Adipocyte (in vitro differentiated cells): Measurements from ENCODE around the gene IL1RL1.

ENCODE experiments used
- DNase-seq: peaks from one replicate; pipeline ENCODE4 v3.0.0-alpha.2; 2015; ENCODE audit warnings: low read depth
- H3K27me3 ChIP-seq: replicated peaks from 2 replicates; pipeline ENCODE4 v1.7.0; 2013; ENCODE audit warnings: mild to moderate bottlenecking, low read length, moderate library complexity; ENCODE audit not compliant: control insufficient read depth, insufficient read depth
- H3K36me3 ChIP-seq: 2 replicates; pipeline ENCODE4 v1.7.0; 2013; ENCODE audit warnings: low read length, mild to moderate bottlenecking, moderate library complexity; ENCODE audit not compliant: control insufficient read depth, insufficient read depth, severe bottlenecking
- H3K4me1 ChIP-seq: 2 replicates; pipeline ENCODE4 v1.7.0; 2013; ENCODE audit warnings: mild to moderate bottlenecking, low read length, moderate library complexity; ENCODE audit not compliant: control insufficient read depth, insufficient read depth
- H3K4me3 ChIP-seq: 2 replicates; pipeline ENCODE4 v1.7.0; 2013; ENCODE audit warnings: mild to moderate bottlenecking, low read length, moderate library complexity
- H3K9ac ChIP-seq: 2 replicates; pipeline ENCODE4 v1.7.0; 2013; ENCODE audit warnings: mild to moderate bottlenecking, low read length, moderate library complexity
- H3K9me3 ChIP-seq: 2 replicates; pipeline ENCODE4 v1.7.0; 2013; ENCODE audit warnings: mild to moderate bottlenecking, low read length, moderate library complexity; ENCODE audit not compliant: control insufficient read depth

The IL1RL1 gene

DNA sequence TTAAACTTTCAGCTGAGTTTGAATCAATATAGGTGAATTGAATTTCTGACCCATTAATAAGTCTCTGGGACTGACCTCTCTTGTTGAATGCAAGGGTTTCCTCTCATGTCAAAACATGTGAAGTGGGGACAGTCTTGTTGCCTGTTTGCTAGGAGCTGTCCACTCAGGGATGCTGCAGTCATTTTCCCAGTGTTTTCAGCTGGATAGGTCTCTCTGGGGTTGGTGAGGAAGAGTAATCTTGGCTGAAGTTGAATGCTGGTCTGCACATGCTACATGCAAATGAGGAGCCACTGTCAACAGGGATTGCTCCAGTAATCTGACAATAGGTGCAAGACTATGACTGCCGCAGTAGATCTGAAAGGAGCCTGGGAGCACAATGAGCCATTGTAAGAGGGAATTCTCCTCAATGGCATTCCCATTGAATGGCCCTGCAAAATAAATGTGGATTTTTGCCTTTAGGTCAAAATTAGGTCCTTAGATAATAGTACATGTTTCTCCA is 34.1 kb upstream of the IL1RL1 start:
- no peaks in the 10 kb centered on the region for H3K36me3 ChIP-seq
- peaks cover 47% of the 10 kb centered on the region for H3K27me3 ChIP-seq
- H3K4me3 ChIP-seq, result no peak overlapping the region
- peaks cover 9% of the 10 kb centered on the region for H3K4me1 ChIP-seq
- no peak for DNase-seq
- no peak overlapping the region for H3K9ac ChIP-seq
- no peaks in the 10 kb centered on the region for H3K9me3 ChIP-seq

DNA sequence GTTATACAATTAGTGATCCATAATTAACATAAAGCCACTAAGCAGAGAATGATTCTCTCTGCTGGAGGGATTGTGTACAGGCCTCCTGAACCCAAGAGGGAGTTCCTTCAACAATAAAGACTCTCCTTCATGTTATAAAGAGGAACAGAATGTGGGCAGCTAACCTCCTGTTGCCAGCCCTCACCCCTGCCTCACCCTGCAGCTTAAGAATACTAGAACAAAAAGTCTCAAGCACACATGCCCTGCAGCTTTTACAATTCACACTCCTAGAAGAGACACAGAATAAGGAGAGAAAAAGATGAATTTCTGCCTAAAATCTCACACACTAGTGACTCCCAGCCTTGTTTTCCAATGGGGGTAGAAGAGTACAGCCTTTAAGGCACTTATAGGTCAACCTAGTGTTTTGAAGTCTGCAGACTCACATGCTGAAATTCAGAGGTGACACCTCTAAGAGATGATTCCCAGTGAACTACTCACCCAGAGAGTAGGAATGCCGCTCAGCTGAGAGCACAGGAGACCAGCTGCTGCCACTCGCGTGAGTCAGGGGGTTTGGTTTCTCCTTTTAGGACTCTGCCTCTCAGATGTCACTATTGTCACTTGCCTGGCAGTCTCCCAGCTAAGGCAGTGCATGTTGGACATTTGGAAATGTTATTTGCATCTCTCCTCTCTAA is 32.5 kb upstream of the IL1RL1 start:
- peak; percentile 18 for DNase-seq
- peaks cover 47% of the 10 kb centered on the region for H3K27me3 ChIP-seq
- H3K9me3 ChIP-seq, result no peaks in the 10 kb centered on the region
- H3K4me1 ChIP-seq, result peaks cover 8% of the 10 kb centered on the region
- no peak overlapping the region for H3K4me3 ChIP-seq
- H3K36me3 ChIP-seq, result no peaks in the 10 kb centered on the region
- no peak overlapping the region for H3K9ac ChIP-seq

DNA sequence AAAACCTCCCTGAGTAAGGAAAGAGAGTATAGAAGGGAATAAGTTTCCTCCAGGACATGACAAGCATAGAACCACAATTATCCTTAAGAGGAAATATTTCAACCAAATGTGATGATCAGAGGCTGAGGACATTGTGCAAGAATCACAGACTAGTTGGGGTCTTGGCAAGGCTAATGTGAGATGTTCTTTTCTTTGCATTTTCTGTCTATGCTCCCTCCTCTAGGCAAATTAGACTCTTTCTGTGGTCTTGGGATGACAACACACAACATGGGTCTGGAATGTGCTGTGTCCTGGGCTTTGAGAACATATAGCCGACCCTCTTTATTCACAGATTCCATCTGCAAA is 32.0 kb upstream of the IL1RL1 start:
- Histone ChIP-seq H3K36me3 (no peaks in the 10 kb centered on the region), H3K9ac (no peak overlapping the region), H3K27me3 (peaks cover 47% of the 10 kb centered on the region), H3K9me3 (no peaks in the 10 kb centered on the region), H3K4me1 (peaks cover 6% of the 10 kb centered on the region), H3K4me3 (no peak overlapping the region)
- no peak for DNase-seq

DNA sequence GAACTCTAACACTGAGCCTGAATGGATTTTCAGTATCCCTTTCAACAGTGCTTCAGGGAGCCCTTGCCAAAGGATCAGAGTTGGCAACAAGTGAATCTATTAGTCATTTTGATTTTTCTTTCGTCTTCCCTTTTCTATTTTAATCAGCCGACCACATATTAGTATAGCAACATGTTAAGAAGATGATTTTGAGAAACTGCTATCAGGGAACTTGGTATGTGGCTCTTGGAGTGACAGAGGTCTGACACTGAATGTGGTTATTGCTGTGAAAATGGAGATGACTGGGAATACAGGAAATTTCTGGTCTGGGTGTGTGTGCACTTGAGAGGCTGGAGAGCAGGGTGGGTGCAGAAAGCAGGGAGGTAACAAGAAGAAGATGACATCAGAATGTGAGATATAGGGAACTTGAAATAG is 28.7 kb upstream of the IL1RL1 start:
- Histone ChIP-seq H3K9ac (no peak overlapping the region), H3K4me3 (no peak overlapping the region), H3K27me3 (peaks cover 22% of the 10 kb centered on the region), H3K36me3 (no peaks in the 10 kb centered on the region), H3K9me3 (no peaks in the 10 kb centered on the region), H3K4me1 (peaks cover 6% of the 10 kb centered on the region)
- no peak for DNase-seq

DNA sequence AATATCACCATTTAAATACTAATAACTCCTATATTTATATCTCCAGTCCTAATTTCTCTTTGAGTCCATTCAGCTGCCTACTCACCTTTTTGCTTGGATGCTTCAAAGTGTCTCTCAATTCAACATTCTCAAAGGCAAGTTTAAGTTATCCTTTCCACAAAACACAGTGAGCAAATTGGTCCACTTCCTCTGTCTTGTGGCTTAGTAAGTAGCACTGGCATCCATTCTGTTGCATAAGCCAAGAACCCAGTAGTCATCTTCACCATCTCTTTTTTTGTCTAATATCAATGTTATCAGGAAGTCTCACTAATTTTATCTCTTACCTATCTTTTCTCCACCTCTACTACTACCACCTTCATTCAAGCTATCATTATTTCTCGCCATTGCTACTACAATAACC is 27.4 kb upstream of the IL1RL1 start:
- no peak for DNase-seq
- Histone ChIP-seq H3K4me3 (no peak overlapping the region), H3K27me3 (peaks cover 12% of the 10 kb centered on the region), H3K36me3 (no peaks in the 10 kb centered on the region), H3K4me1 (peaks cover 4% of the 10 kb centered on the region), H3K9ac (no peak overlapping the region), H3K9me3 (no peaks in the 10 kb centered on the region)

DNA sequence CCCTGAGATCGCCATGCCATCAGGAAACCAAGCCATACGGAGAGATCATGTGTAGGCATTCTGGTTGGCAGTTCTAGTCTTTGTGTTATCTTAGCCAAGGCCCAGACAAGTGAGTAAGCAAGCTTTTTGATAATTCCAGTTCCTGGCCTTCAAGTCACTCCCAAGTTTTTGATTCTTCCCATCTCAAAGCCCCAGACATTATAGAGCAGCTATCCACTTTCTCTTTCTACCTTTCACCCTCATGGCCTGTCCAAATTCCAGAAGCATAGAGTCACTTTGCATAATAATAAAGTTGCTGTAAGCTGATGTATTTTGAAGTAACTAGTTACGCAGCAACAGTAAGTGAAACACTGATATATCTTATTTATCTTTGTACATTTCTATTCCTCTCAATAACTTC is 26.8 kb upstream of the IL1RL1 start:
- Histone ChIP-seq H3K4me3 (no peak overlapping the region), H3K36me3 (no peaks in the 10 kb centered on the region), H3K9me3 (no peaks in the 10 kb centered on the region), H3K27me3 (peaks cover 8% of the 10 kb centered on the region), H3K9ac (no peak overlapping the region), H3K4me1 (no peaks in the 10 kb centered on the region)
- no peak for DNase-seq

DNA sequence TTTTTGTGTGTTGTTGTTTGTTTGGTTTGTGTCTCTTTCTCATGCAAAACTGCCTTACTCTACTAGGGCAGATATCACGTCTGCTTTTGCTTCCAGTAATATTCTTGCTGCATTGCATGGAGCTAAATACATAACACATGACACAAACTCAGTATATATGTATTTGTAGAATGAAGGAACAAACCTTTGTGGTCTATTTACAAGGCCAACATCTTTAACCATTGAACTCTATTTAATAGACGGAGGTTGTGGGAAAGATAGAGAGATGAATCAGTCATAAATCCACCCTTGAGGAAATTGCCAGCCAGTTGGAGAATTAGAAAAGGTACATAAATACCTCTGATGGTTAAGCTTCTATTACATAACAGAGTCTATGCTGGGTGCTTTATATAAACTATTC is 26.0 kb upstream of the IL1RL1 start:
- peaks cover 8% of the 10 kb centered on the region for H3K27me3 ChIP-seq
- DNase-seq, result no peak
- H3K9me3 ChIP-seq, result no peaks in the 10 kb centered on the region
- no peaks in the 10 kb centered on the region for H3K36me3 ChIP-seq
- no peak overlapping the region for H3K4me3 ChIP-seq
- no peak overlapping the region for H3K9ac ChIP-seq
- H3K4me1 ChIP-seq, result no peaks in the 10 kb centered on the region

DNA sequence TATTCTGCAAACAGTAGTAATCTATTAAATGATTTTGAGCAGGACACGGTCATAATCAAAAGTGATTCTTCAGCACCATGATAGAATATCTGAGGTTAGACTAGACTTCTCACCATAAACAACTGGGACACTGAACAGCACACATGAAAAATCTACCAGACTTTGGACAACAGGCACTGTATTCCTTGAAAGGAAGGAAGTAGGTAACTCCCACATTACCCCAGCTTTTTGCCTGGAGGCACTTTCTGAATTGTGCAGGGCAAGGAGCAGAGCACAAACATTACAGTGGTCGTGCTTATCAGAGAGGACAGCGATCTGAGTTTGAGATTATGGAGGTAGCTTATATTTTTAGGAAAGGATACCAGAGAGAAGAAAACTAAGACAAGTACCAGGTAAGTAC is 25.3 kb upstream of the IL1RL1 start:
- no peaks in the 10 kb centered on the region for H3K4me1 ChIP-seq
- H3K36me3 ChIP-seq, result no peaks in the 10 kb centered on the region
- H3K27me3 ChIP-seq, result peaks cover 6% of the 10 kb centered on the region
- DNase-seq, result no peak
- H3K9me3 ChIP-seq, result no peaks in the 10 kb centered on the region
- H3K9ac ChIP-seq, result no peak overlapping the region
- H3K4me3 ChIP-seq, result no peak overlapping the region

DNA sequence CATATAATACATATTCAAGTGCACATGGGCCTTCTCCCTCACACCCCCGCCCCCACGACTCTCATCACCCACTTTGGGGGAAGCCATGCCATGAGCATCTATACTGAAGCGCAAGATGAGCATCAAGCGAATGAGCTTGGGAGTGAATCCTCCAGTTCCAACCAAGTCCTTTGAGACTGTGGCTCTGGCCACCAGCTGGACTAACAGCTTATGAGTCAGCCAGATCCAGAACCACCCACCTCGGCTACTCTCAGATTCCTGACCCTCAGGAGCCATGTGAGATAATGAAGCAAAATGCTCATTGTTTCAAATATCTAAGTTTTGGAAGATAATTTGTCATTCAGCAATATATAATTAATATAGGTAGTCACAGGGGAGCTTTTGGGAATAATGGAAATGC is 22.2 kb upstream of the IL1RL1 start:
- Histone ChIP-seq H3K9ac (no peak overlapping the region), H3K27me3 (peaks cover 18% of the 10 kb centered on the region), H3K4me3 (no peak overlapping the region), H3K36me3 (no peaks in the 10 kb centered on the region), H3K4me1 (no peaks in the 10 kb centered on the region), H3K9me3 (no peaks in the 10 kb centered on the region)
- no peak for DNase-seq

DNA sequence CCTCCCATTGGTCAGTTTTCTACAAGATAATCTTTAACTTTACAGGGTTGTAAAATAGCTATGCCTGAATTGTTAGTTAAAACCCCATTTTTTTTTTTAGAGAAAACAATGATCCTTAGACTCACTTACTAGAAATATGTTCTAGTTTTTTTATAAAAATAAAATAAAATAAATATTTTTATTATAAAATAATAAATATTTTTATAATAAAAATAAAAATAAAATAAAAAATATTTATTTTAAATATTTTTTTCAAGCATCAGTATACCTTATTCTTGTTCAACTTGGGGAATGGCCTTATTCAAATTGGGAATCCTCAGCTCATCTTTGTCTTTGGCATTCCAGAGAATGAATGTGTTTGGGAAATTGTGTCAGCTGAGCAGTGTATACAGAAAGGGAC is 20.8 kb upstream of the IL1RL1 start:
- Histone ChIP-seq H3K9ac (no peak overlapping the region), H3K36me3 (no peaks in the 10 kb centered on the region), H3K4me3 (no peak overlapping the region), H3K27me3 (peaks cover 18% of the 10 kb centered on the region), H3K4me1 (no peaks in the 10 kb centered on the region), H3K9me3 (no peaks in the 10 kb centered on the region)
- no peak for DNase-seq

DNA sequence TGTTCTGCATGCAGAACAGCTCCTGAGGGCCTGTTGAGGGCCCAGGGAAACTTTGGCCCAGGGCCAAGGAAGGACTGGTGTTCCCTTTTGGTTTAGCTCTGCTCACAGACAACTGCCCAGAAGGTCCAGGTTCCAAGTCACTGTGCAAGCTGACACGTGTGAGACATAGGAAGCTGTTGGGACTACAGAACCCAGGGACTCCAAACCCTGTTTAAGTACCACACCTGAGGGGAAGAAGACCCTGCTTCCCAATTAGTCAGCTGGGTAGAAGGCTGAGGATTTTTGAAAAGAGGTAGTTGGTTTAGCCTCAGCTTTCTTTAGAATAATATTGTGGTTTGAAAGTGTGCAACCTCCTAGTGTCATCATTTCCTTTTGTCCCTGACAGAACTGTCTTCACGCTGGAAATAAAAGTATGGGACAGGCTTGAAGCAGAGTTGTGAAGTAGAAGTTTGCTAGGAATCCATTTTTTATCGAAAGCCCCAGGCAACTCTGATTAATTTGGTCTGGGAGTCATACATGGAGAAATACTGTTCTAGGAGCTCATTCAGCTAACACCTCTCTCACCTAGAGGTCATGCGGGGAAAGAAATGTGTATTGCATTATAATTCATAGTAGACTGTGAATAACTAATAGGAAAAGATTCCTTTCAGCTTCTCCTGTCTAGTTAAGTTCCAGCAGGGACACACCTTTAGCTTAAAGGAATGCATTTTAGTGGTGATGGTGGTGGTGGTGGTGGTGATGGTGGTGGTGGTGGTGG is 19.9 kb upstream of the IL1RL1 start:
- no peak for DNase-seq
- H3K36me3 ChIP-seq, result no peaks in the 10 kb centered on the region
- H3K4me1 ChIP-seq, result no peaks in the 10 kb centered on the region

More for the DNA sequence above, 19.9 kb upstream of the IL1RL1 start:
- no peaks in the 10 kb centered on the region for H3K9me3 ChIP-seq
- no peak overlapping the region for H3K9ac ChIP-seq
- H3K27me3 ChIP-seq, result peaks cover 15% of the 10 kb centered on the region
- H3K4me3 ChIP-seq, result no peak overlapping the region
